Measurements from ENCODE around the gene GLCCI1.

GRCh38 chr7:8129318-8129659 is 160.7 kb downstream of the GLCCI1 start:
- TF ChIP-seq, protein P1, sequence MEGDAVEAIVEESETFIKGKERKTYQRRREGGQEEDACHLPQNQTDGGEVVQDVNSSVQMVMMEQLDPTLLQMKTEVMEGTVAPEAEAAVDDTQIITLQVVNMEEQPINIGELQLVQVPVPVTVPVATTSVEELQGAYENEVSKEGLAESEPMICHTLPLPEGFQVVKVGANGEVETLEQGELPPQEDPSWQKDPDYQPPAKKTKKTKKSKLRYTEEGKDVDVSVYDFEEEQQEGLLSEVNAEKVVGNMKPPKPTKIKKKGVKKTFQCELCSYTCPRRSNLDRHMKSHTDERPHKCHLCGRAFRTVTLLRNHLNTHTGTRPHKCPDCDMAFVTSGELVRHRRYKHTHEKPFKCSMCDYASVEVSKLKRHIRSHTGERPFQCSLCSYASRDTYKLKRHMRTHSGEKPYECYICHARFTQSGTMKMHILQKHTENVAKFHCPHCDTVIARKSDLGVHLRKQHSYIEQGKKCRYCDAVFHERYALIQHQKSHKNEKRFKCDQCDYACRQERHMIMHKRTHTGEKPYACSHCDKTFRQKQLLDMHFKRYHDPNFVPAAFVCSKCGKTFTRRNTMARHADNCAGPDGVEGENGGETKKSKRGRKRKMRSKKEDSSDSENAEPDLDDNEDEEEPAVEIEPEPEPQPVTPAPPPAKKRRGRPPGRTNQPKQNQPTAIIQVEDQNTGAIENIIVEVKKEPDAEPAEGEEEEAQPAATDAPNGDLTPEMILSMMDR (IDR thresholded peaks at IDR 0.05): no peak
- TF ChIP-seq POLR2A (IDR thresholded peaks at IDR 0.05): no peak

All from lower leg skin (tissue), 3 donors.